Neural progenitor cell (in vitro differentiated cells): ENCODE measurements around the gene CASR.

Experiments
- EZH2 ChIP-seq: fragments of 200-600 bp; sonication (generic); IDR thresholded peaks from 2 replicates; pipeline ENCODE4 v1.6.1; 2017; ENCODE audit warnings: antibody characterized with exemption, mild to moderate bottlenecking, moderate library complexity
- EZH2phosphoT487 ChIP-seq: fragments of 200-600 bp; sonication (generic); IDR thresholded peaks from 2 replicates; pipeline ENCODE4 v1.6.1; 2017; ENCODE audit warnings: antibody characterized with exemption
- TF ChIP-seq, protein P1 (sequence below): fragments of 200-600 bp; sonication (generic); IDR thresholded peaks from 2 replicates; pipeline ENCODE4 v1.5.1; 2017; ENCODE audit warnings: antibody characterized with exemption, mild to moderate bottlenecking

DNA sequence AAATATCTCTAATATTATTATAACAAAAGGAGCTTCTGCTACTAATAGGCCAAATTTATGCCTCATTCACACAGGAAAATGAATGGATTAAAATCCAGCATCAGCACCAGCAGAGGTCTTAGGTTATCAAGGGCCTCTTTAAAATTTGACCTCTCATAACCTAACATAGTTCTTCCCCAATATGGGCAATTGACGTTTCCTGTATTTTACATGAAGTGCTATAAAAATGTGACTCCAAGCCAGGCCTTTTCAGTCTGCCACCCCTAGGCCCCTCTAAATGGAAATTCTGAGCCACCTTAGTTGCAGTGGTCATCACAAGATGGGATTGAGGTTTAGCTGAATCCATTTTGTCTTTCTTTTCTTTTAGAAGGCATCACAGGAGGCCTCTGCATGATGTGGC is 70.1 kb downstream of the CASR start:
- TF ChIP-seq, protein P1, sequence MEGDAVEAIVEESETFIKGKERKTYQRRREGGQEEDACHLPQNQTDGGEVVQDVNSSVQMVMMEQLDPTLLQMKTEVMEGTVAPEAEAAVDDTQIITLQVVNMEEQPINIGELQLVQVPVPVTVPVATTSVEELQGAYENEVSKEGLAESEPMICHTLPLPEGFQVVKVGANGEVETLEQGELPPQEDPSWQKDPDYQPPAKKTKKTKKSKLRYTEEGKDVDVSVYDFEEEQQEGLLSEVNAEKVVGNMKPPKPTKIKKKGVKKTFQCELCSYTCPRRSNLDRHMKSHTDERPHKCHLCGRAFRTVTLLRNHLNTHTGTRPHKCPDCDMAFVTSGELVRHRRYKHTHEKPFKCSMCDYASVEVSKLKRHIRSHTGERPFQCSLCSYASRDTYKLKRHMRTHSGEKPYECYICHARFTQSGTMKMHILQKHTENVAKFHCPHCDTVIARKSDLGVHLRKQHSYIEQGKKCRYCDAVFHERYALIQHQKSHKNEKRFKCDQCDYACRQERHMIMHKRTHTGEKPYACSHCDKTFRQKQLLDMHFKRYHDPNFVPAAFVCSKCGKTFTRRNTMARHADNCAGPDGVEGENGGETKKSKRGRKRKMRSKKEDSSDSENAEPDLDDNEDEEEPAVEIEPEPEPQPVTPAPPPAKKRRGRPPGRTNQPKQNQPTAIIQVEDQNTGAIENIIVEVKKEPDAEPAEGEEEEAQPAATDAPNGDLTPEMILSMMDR, result no peak
- no peak for TF ChIP-seq EZH2
- TF ChIP-seq EZH2phosphoT487, result no peak
